Mesothelial cell of epicardium (in vitro differentiated cells): ENCODE data around the gene SEC24B. TPM values are rescaled to one million over a fixed set of nuclear protein-coding genes. Genes with fewer than 3 reads are reported as not detected.

Experiments used
- DNase-seq, 2 experiments: peaks; one replicate each; pipeline ENCODE4 v3.0.0; 2021; ENCODE audit warnings: low spot score in 2 of 2; ENCODE audit not compliant: unreplicated experiment in 2 of 2
- H3K27ac Mint-ChIP-seq: 2 replicates; pipeline ENCODE4 v1.8.0; 2021; ENCODE audit warnings: mixed read lengths
- H3K27me3 Mint-ChIP-seq: 2 replicates; pipeline ENCODE4 v1.8.0; 2021; ENCODE audit warnings: low read depth, mixed read lengths
- H3K36me3 Mint-ChIP-seq: 2 replicates; pipeline ENCODE4 v1.8.0; 2021; ENCODE audit warnings: mixed read lengths
- H3K4me1 Mint-ChIP-seq: 2 replicates; pipeline ENCODE4 v1.8.0; 2021; ENCODE audit warnings: mixed read lengths
- H3K4me3 Mint-ChIP-seq: 2 replicates; pipeline ENCODE4 v1.8.0; 2021; ENCODE audit warnings: mild to moderate bottlenecking, moderate library complexity, mixed read lengths
- H3K9me3 Mint-ChIP-seq: 2 replicates; pipeline ENCODE4 v1.8.0; 2021; ENCODE audit warnings: mixed read lengths
- total RNA-seq: library from RNA; stranded (reverse); gene quantifications from 3 replicates; pipeline ENCODE4 v1.2.1, GENCODE V29; 2021
- TF ChIP-seq, protein P1 (sequence below): fragments of 200-600 bp; sonication (generic); IDR thresholded peaks from one replicate; pipeline ENCODE4 v1.5.0; 2021; ENCODE audit warnings: antibody characterized with exemption; ENCODE audit not compliant: unreplicated experiment

Gene SEC24B
- total RNA-seq, 1 donor from 2014 or later = 52.7 TPM

- TF ChIP-seq, protein P1, sequence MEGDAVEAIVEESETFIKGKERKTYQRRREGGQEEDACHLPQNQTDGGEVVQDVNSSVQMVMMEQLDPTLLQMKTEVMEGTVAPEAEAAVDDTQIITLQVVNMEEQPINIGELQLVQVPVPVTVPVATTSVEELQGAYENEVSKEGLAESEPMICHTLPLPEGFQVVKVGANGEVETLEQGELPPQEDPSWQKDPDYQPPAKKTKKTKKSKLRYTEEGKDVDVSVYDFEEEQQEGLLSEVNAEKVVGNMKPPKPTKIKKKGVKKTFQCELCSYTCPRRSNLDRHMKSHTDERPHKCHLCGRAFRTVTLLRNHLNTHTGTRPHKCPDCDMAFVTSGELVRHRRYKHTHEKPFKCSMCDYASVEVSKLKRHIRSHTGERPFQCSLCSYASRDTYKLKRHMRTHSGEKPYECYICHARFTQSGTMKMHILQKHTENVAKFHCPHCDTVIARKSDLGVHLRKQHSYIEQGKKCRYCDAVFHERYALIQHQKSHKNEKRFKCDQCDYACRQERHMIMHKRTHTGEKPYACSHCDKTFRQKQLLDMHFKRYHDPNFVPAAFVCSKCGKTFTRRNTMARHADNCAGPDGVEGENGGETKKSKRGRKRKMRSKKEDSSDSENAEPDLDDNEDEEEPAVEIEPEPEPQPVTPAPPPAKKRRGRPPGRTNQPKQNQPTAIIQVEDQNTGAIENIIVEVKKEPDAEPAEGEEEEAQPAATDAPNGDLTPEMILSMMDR = no peak
- no peak for DNase-seq
- Mint-ChIP-seq H3K36me3 (no peaks in the 10 kb centered on the region), H3K27me3 (no peaks in the 10 kb centered on the region), H3K27ac (peak overlapping the region; percentile 16), H3K4me3 (no peak overlapping the region), H3K9me3 (no peaks in the 10 kb centered on the region), H3K4me1 (peaks cover 20% of the 10 kb centered on the region)
Measured at GRCh38 chr4:109395694-109396093, 37.9 kb upstream of the SEC24B start.

DNA sequence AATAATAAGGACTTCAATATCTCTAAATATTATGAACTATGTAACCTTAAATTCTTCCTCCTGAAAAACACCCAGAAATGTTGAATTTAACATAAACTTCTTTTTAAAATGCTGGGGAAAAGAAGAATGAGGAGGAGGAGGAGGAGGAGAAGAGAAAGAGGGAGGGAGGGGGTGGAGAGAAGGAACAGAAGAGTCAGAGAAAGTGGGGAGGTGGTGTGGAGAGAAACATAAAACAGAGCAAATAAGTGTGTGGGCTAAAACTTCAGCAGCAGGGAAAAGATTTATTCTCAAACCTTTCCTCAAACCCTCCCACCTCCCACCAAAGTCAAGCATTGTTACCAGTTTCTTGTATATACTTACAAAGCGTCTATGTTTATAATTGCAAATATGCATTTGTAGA lies 34.7 kb upstream of the SEC24B start:
- Mint-ChIP-seq H3K4me1 (peaks cover 20% of the 10 kb centered on the region), H3K9me3 (peaks cover 6% of the 10 kb centered on the region), H3K4me3 (no peak overlapping the region), H3K27ac (peak overlapping the region; percentile 47), H3K27me3 (no peaks in the 10 kb centered on the region), H3K36me3 (no peaks in the 10 kb centered on the region)
- no peak for DNase-seq
- TF ChIP-seq, protein P1 = no peak

DNA sequence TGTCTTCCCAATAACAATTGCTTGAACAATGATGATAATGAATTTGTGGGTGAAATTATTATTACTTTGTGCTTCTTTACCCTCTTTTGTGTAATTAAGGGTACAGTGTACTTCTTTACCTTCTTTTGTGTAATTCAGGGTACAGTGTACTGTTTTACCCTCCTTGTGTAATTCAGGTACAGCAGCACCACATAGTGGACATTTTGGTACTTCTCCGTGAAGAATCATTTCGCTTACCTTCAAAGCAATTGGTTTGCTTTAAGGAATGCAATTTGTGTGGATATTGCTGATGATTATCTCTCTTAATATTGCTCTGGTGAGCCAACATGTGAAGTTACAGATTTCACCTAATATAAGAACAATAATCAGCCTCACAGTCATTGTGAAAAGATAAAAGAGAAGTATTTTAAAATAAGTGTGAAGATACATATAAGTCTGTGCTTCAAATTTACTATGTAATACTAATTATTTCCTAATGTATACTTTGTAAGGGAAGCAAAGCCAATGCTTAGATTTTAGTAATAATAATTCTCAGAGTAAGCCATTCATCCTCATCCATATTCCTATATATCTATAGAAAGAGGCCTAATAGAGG lies 27.2 kb upstream of the SEC24B start:
- Mint-ChIP-seq H3K9me3 (peaks cover 6% of the 10 kb centered on the region), H3K27me3 (no peaks in the 10 kb centered on the region), H3K36me3 (no peaks in the 10 kb centered on the region), H3K4me1 (peaks cover 32% of the 10 kb centered on the region), H3K27ac (no peak overlapping the region), H3K4me3 (no peak overlapping the region)
- no peak for DNase-seq
- TF ChIP-seq, protein P1 = peak; percentile 64

- Mint-ChIP-seq H3K9me3 (no peaks in the 10 kb centered on the region), H3K27me3 (no peaks in the 10 kb centered on the region), H3K4me1 (peaks cover 40% of the 10 kb centered on the region), H3K27ac (no peak overlapping the region), H3K4me3 (no peak overlapping the region), H3K36me3 (no peaks in the 10 kb centered on the region)
- TF ChIP-seq, protein P1 = no peak
- DNase-seq = no peak
Measured at GRCh38 chr4:109407027-109407737, 26.4 kb upstream of the SEC24B start.

- Mint-ChIP-seq H3K9me3 (no peaks in the 10 kb centered on the region), H3K4me1 (peaks cover 50% of the 10 kb centered on the region), H3K4me3 (no peak overlapping the region), H3K27ac (no peak overlapping the region), H3K27me3 (no peaks in the 10 kb centered on the region), H3K36me3 (no peaks in the 10 kb centered on the region)
- DNase-seq = no peak
- TF ChIP-seq, protein P1 = no peak
Measured at GRCh38 chr4:109408711-109409110, 24.9 kb upstream of the SEC24B start.
